ENCODE data around the gene SOHLH1. TPM values are rescaled to one million over a fixed set of nuclear protein-coding genes. Genes with fewer than 3 reads are reported as not detected.

Gene SOHLH1
- total RNA-seq, 4 donors from 2014 or later, result not detected

DNA sequence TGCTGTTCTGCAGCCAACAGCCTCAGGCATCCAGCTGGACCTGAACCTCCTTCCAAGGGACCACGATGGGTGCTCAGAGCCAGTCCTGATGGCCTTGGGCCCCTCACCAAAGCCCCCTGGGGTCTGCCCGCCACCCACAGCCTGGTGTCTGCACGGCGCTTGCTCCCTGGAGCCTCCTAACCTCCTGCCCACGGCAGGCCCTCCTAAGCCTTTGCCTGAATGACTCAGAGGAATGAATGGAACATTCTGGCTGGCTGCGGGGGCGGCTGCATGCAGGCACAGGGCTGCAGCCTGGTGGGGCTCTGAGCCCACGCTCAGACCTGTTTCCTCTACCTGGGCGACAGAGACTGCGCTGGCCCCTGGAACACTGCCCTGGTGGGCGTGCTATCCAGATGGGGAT lies 6.9 kb downstream of the SOHLH1 start:
- DNase-seq (ENCODE audit: low spot score) (no peak), ATAC-seq (ENCODE audit: low FRiP score) (no peak)
- TF ChIP-seq, protein P1, sequence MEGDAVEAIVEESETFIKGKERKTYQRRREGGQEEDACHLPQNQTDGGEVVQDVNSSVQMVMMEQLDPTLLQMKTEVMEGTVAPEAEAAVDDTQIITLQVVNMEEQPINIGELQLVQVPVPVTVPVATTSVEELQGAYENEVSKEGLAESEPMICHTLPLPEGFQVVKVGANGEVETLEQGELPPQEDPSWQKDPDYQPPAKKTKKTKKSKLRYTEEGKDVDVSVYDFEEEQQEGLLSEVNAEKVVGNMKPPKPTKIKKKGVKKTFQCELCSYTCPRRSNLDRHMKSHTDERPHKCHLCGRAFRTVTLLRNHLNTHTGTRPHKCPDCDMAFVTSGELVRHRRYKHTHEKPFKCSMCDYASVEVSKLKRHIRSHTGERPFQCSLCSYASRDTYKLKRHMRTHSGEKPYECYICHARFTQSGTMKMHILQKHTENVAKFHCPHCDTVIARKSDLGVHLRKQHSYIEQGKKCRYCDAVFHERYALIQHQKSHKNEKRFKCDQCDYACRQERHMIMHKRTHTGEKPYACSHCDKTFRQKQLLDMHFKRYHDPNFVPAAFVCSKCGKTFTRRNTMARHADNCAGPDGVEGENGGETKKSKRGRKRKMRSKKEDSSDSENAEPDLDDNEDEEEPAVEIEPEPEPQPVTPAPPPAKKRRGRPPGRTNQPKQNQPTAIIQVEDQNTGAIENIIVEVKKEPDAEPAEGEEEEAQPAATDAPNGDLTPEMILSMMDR (IDR thresholded peaks at IDR 0.05), result no peak

DNA sequence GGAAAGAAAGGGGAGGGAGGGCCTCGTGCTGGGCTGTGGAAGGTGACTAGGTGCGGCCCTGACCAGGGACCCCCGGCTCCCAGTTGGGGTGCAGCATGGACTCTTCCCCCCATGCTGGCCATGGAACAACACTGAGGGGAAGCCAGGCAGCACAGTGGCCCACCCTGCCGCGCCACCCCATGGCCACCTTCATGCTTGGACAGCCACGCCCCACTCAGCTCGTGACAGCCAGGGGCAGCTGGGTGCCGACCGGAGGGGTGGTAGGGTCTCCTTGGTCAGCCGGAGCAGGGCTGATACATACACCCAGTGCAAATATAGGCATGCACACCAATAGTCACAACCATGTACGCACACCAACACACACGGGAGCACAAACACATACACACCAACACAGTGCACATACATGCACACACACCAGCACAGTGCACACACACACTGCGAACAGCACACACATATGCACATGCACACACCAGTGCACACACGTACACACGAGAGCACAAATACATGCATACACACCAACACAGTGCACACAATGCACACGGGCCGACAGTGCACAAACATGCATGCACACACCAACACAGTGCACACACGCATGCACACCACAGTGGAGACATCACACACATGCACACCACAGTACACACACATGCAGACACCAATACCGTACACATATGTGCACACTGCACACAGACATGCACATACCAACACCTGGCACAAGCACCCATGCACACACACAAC lies 8.3 kb downstream of the SOHLH1 start:
- TF ChIP-seq, protein P1 (IDR thresholded peaks at IDR 0.05), result no peak
- ATAC-seq (ENCODE audit: low FRiP score), result no peak
- no peak for DNase-seq (ENCODE audit: low spot score)

DNA sequence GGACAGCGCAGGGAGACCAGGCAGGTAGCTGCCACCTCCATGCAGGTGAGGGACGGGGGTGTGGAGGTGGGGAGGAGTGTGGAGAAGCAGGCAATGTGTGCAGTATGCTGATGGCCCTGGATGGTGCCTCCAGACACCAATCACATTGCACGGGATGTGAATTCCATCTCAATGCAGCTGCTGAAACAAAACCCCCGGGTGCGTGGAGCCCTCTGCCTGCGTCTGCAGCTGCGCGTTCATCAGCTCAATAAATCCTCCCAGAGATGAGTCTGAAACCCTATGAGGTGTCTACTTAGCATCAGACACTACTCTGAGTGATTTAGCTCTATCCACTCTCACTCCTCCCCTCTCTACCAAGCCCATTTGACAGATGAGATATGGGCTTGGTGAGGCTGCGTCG lies 10.3 kb downstream of the SOHLH1 start:
- DNase-seq (ENCODE audit: low spot score), result no peak
- ATAC-seq (ENCODE audit: low FRiP score), result no peak
- TF ChIP-seq, protein P1 (IDR thresholded peaks at IDR 0.05), result no peak

DNA sequence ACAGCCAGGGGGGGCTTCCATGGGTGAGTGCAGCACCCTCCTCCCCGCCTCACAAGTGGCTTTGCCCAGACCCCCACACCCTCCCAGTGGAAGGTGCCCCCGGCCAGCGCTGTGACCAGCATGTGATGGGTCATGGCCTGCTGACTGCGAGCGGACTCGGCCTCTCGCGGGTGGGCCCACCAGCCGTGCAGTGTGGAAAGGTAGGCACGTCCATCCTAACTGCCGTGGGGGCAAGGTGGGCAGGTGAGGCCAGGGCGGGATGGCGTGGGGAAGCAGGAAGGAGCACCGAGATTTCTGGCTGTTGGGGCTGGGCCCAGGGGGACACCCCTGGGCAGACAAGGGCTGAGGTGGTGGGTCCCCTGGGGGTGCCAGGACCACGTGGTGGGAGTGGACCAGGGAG lies 12.1 kb downstream of the SOHLH1 start:
- DNase-seq (ENCODE audit: low spot score) (no peak), ATAC-seq (ENCODE audit: low FRiP score) (no peak)
- TF ChIP-seq, protein P1 (IDR thresholded peaks at IDR 0.05), result no peak

DNA sequence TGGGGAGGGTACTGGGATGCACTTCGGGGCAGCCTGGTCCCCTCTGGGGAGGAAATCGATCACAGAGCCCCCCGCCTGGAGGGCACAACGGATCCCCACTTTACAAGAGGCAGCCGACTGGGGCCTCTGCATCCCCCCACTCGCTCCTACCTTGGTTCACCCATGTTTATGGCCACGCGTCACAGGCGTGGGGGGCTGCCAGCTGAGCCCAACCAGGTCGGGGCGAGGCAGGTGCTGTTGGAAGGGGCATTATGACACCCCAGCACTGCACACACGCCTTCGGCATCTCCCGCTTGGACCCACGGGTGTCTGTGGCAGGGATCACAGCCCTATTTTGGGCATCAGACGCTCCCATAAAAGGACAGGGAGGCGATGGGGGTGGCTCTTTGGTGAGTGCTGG lies 14.6 kb downstream of the SOHLH1 start:
- no peak for ATAC-seq (ENCODE audit: low FRiP score)
- TF ChIP-seq, protein P1 (IDR thresholded peaks at IDR 0.05), result no peak
- DNase-seq (ENCODE audit: low spot score), result no peak

DNA sequence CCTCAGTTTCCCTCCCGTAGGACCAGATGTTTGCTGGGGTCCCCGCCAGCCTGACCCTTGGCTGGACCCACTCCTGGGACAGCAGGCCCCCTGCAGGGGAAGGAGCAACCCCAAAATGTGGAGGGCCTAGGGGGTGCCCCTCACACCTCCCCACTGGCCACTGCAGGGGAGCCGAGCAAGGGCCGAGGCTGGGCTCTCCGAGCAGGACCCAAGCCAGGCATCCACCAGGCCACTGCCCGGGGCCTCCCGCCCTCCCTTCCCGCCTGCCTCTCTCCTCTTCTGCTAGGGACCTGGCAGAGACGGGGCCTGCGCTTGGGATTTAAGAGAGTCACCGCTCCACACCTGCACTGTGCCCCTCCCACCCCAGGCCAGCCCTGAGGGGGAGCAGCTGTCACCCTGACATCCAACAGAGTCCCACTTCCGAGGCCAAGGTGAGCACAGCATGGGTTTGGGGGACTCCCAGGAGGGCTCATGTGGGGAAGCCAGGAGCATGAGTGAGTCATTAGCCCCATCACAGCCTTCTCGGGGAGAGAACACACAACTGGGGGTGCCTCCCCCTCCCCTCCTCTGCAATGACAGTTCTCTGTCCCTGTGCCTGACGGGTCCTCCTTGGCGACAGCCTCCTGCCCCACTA lies 15.8 kb downstream of the SOHLH1 start:
- ATAC-seq (ENCODE audit: low FRiP score) (no peak), DNase-seq (ENCODE audit: low spot score) (no peak)
- TF ChIP-seq, protein P1 (IDR thresholded peaks at IDR 0.05), result no peak

DNA sequence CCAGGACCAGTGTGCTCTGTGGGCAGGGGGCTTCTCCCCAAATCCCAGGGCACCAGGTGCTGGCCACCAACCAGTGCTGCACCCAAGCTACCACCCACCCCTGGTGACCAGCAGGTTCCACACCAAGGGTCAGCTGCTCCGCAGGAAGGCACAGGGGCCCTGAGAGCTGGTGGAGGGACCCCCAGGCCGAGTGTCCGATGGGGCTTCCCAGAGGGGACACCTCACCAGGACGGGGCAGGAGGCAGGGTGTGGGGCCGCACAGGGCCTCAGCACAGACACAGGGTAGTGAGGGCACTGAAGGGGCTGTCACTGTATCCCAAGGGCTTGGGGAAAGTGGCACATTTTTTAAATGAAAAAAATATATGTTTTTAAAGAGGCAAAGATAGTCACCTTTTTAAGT lies 18.1 kb downstream of the SOHLH1 start:
- no peak for DNase-seq (ENCODE audit: low spot score)
- TF ChIP-seq, protein P1 (IDR thresholded peaks at IDR 0.05), result no peak
- ATAC-seq (ENCODE audit: low FRiP score), result no peak
